IMR-90 (cell line): ENCODE measurements around the gene LGI4. TPM values are rescaled to one million over a fixed set of nuclear protein-coding genes. Genes with fewer than 3 reads are reported as not detected.

ENCODE experiments used
- ATAC-seq: fragments of 200-7000 bp; cut with Tn5 transposase; 2 replicates; pipeline ENCODE4 v1.9.1; 2020; ENCODE audit warnings: low read depth, mild to moderate bottlenecking, moderate library complexity
- BruUV-seq: library from RNA; stranded (reverse); fragments of 400-500 nt; replicated peaks from 2 replicates; lab custom pipeline; 2021; lab: Mats Ljungman, UMichigan
- CTCF ChIA-PET: fragments of 300-600 bp; formaldehyde crosslinking; extraction: SDS; loops from one replicate; lab custom pipeline; 2021; ENCODE audit warnings: antibody characterized with exemption; lab: Yijun Ruan, JAX
- POLR2A ChIA-PET: fragments of 300-600 bp; sonication (Branson Sonifier 250); formaldehyde crosslinking; loops from one replicate; lab custom pipeline; 2022; ENCODE audit warnings: antibody characterized with exemption; ENCODE audit not compliant: unreplicated experiment; lab: Charles Lee
- DNase-seq: peaks from one replicate; pipeline ENCODE4 v3.0.0; 2013
- H2AFZ ChIP-seq: replicated peaks from 2 replicates; pipeline ENCODE3; 2013; ENCODE audit warnings: low read length, mild to moderate bottlenecking; ENCODE audit not compliant: poor library complexity
- H2AK5ac ChIP-seq: 2 replicates; pipeline ENCODE4 v1.6.1; 2013; ENCODE audit warnings: low read depth, low read length, inconsistent platforms
- H2AK9ac ChIP-seq: replicated peaks from 2 replicates; pipeline ENCODE3; 2013; ENCODE audit warnings: mild to moderate bottlenecking, low read depth, low read length, moderate library complexity; ENCODE audit not compliant: poor library complexity
- H2BK120ac ChIP-seq: 2 replicates; pipeline ENCODE4 v1.6.1; 2013; ENCODE audit warnings: low read depth, low read length, inconsistent platforms
- H2BK15ac ChIP-seq: 3 replicates; pipeline ENCODE4 v1.6.1; 2013; ENCODE audit warnings: low read depth, low read length, inconsistent platforms
- H2BK20ac ChIP-seq: 2 replicates; pipeline ENCODE4 v1.6.1; 2013; ENCODE audit warnings: low read depth, mild to moderate bottlenecking, inconsistent platforms, low read length, moderate library complexity
- H2BK5ac ChIP-seq: 2 replicates; pipeline ENCODE4 v1.6.1; 2013; ENCODE audit warnings: mild to moderate bottlenecking, low read depth, low read length, inconsistent platforms; ENCODE audit not compliant: poor library complexity, severe bottlenecking
- H3K14ac ChIP-seq: replicated peaks from 2 replicates; pipeline ENCODE4 v1.6.1; 2013; ENCODE audit warnings: low read depth, low read length, inconsistent platforms
- H3K18ac ChIP-seq: 2 replicates; pipeline ENCODE4 v1.6.1; 2013; ENCODE audit warnings: low read depth, low read length, control low read depth
- H3K23ac ChIP-seq: 2 replicates; pipeline ENCODE4 v1.6.1; 2013; ENCODE audit warnings: low read depth, low read length, inconsistent platforms
- H3K27ac ChIP-seq: 2 replicates; pipeline ENCODE4 v1.5.1; 2013; ENCODE audit warnings: mild to moderate bottlenecking, control low read depth, low read length; ENCODE audit not compliant: insufficient read depth
- H3K27me3 ChIP-seq: 2 replicates; pipeline ENCODE4 v1.6.1; 2013; ENCODE audit warnings: low read length; ENCODE audit not compliant: control insufficient read depth, insufficient read depth
- H3K36me3 ChIP-seq: 2 replicates; pipeline ENCODE4 v1.6.1; 2013; ENCODE audit warnings: low read length, mixed read lengths; ENCODE audit not compliant: control insufficient read depth, insufficient read depth
- H3K4ac ChIP-seq: 2 replicates; pipeline ENCODE4 v1.6.1; 2013; ENCODE audit warnings: low read depth, low read length, inconsistent platforms
- H3K4me1 ChIP-seq: 2 replicates; pipeline ENCODE4 v1.6.1; 2013; ENCODE audit warnings: low read length, mixed read lengths; ENCODE audit not compliant: control insufficient read depth, insufficient read depth
- H3K4me2 ChIP-seq: 2 replicates; pipeline ENCODE4 v1.6.1; 2013; ENCODE audit warnings: low read depth, mild to moderate bottlenecking, control low read depth, low read length, moderate library complexity
- H3K4me3 ChIP-seq: 2 replicates; pipeline ENCODE4 v1.5.1; 2013; ENCODE audit warnings: low read depth, mild to moderate bottlenecking, control low read depth, low read length, moderate library complexity; ENCODE audit not compliant: insufficient read depth
- H3K56ac ChIP-seq: 2 replicates; pipeline ENCODE4 v1.6.1; 2013; ENCODE audit warnings: low read length, inconsistent platforms; ENCODE audit not compliant: insufficient read depth; ENCODE audit errors: extremely low read depth
- H3K79me1 ChIP-seq, 2 experiments: 2 replicates each; pipeline ENCODE4 v1.6.1; 2013; ENCODE audit warnings: low read length in 2 of 2, inconsistent platforms in 1 of 2, low read depth in 1 of 2
- H3K9ac ChIP-seq: 2 replicates; pipeline ENCODE4 v1.6.1; 2013; ENCODE audit warnings: low read depth, low read length, control low read depth
- H3K9me1 ChIP-seq: 2 replicates; pipeline ENCODE4 v1.6.1; 2013; ENCODE audit warnings: low read length, inconsistent platforms; ENCODE audit not compliant: insufficient read depth
- H3K9me3 ChIP-seq: 2 replicates; pipeline ENCODE4 v1.6.1; 2013; ENCODE audit warnings: low read length; ENCODE audit not compliant: control insufficient read depth, insufficient read depth
- H4K20me1 ChIP-seq: 2 replicates; pipeline ENCODE4 v1.6.1; 2013; ENCODE audit warnings: low read length, inconsistent platforms; ENCODE audit not compliant: insufficient read depth
- H4K5ac ChIP-seq: 2 replicates; pipeline ENCODE4 v1.6.1; 2013; ENCODE audit warnings: mild to moderate bottlenecking, low read depth, low read length, control low read depth
- H4K8ac ChIP-seq, 2 experiments: 2 replicates each; pipeline ENCODE4 v1.6.1; 2013; ENCODE audit warnings: low read depth in 2 of 2, low read length in 2 of 2, control low read depth in 1 of 2, inconsistent platforms in 1 of 2
- H4K91ac ChIP-seq: 2 replicates; pipeline ENCODE4 v1.6.1; 2013; ENCODE audit warnings: low read depth, low read length, inconsistent platforms; ENCODE audit not compliant: insufficient read depth
- CEBPB ChIP-seq: IDR thresholded peaks from 2 replicates; pipeline ENCODE4 v1.6.1; 2012; ENCODE audit warnings: low read depth, low read length, improper control_type of control experiment
- RAD21 ChIP-seq: IDR thresholded peaks from 2 replicates; pipeline ENCODE4 v1.6.1; 2012; ENCODE audit warnings: low read length, improper control_type of control experiment
- SMC3 ChIP-seq: fragments of 150-350 bp; IDR thresholded peaks from 2 replicates; pipeline ENCODE4 v1.6.1; 2016; ENCODE audit warnings: low read depth, mild to moderate bottlenecking, antibody characterized with exemption, low read length, moderate library complexity
- WGBS, 2 experiments: methylation state at CpG; one replicate each; pipeline versions ENCODE4 v1.1.5 to v1.1.7; 2013; ENCODE audit warnings: missing lambda C conversion rate in 2 of 2; ENCODE audit not compliant: insufficient read length in 1 of 2; ENCODE audit errors: extremely low coverage in 2 of 2; 5-methylcytosine and 5-hydroxymethylcytosine counted together
- dilution Hi-C: fragments of 300-500 bp; cut with HindIII; formaldehyde crosslinking; loops from one replicate; pipeline ENCODE4 v1.14.3; 2018; ENCODE audit warnings: low sequenced_read_pairs; ENCODE audit not compliant: unreplicated experiment
- in situ Hi-C: fragments of 300-500 bp; cut with MboI; formaldehyde crosslinking; loops from 3 replicates; pipeline ENCODE4 v1.14.3; 2019; ENCODE audit warnings: low sequenced_read_pairs, inconsistent platforms, mixed read lengths
- intact Hi-C: fragments of 100-400 bp; cut with micrococcal nuclease; formaldehyde crosslinking; loops from 2 replicates; pipeline ENCODE4 v1.10.0; 2022
- polyA plus RNA-seq, 3 experiments: library from polyadenylated mRNA; depleted of rRNA; stranded (reverse); fragments of >200 nt; gene quantifications; 2 replicates each; pipeline ENCODE4 v1.2.3, GENCODE V29; 2012; ENCODE audit warnings: low replicate concordance in 1 of 3
- total RNA-seq: library from RNA; depleted of rRNA; stranded (reverse); fragments of >200 nt; gene quantifications from 2 replicates; pipeline ENCODE4 v1.2.3, GENCODE V29; 2012

LGI4 gene
- total and polyA plus RNA-seq, 2 of the 4 experiments (the other 2 are of a cell fraction) = 0.10 TPM; not detected in 1

DNA sequence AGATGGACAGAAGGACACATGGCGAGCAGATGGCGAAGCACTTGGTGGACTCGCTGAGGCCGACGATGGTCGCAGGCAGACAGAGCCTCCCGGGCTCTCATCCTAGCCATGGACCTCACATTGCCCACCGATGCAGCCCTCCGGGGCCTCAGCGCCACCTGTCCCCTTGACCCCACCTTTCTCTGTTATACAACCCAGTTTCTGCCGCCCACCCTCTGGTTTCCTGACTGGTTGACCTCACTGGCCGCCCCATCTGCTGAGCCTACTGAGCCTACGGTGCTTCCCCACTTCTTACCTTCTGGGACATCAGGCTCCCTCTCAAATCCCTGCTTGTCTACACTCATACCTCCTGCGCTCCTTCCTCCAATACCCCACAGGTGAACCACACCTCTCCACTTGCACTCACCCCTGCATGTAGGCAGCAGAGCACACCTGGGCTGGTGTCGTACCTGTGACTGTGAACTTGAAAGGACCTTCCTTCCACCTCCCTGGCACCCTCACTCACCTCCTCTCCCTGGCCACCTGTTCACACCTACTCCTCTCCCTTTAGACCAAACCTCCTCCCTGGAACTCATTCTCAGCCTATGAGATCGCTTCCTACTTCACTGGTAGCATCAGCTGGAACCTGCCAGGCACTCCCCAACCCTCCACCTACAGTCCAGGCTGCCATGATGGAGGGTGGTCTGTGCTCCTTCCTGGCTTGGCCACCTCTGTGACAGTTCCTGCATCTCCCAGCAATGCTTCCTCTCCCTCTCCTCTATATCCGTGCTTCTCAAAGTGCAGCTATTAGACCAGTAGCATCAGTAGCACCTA is 57.2 kb downstream of the LGI4 start (continued):
- TF ChIP-seq RAD21 = no peak

DNA sequence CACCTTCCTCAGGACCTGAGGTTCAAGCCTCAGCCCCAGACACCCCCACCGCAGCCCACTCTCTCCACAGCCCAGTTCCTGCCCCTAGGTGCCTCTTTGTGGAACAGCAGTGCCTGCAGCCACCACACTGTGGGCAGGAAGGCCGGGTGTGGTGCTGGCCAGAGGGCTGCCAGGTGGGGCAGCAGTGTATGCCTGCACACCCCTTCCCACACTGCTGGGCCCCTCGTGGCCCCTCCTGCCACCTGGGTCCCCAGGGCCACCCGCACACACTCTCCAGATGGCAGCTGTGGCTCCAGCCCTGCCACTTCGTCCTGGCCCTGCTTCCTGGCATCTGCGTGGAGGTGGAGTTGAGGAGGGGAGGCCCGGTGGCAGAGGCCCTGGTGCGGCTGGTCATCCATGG is 58.2 kb downstream of the LGI4 start:
- DNase-seq (no peak), ATAC-seq (no peak)
- Histone ChIP-seq H3K36me3 (no peaks in the 10 kb centered on the region), H3K4ac (no peak overlapping the region), H2BK20ac (no peak overlapping the region), H2AFZ (no peak overlapping the region), H3K18ac (no peak overlapping the region), H3K27ac (no peak overlapping the region), H2AK5ac (no peak overlapping the region), H3K79me1 (no peaks in the 10 kb centered on the region), H3K9me1 (no peaks in the 10 kb centered on the region), H3K4me2 (no peak overlapping the region), H3K9me3 (no peaks in the 10 kb centered on the region), H4K5ac (no peak overlapping the region), H3K56ac (no peak overlapping the region), H3K27me3 (peaks cover 12% of the 10 kb centered on the region), H3K4me1 (no peaks in the 10 kb centered on the region), H4K8ac (no peak overlapping the region), H2AK9ac (no peak overlapping the region), H3K4me3 (no peak overlapping the region), H4K20me1 (no peaks in the 10 kb centered on the region), H2BK15ac (no peak overlapping the region), H4K91ac (no peak overlapping the region), H2BK120ac (no peak overlapping the region), H2BK5ac (no peak overlapping the region), H3K14ac (no peak overlapping the region), H3K9ac (no peak overlapping the region), H3K23ac (no peak overlapping the region)
- BruUV-seq = no TSS peak
- dilution Hi-C loops = no loop called here
- 60% methylated on average over 1 of the region's 8 CpGs; no CpG with 5 or more reads in 1 of the 2 experiments for WGBS, 2 experiments
- ChIA-PET CTCF (no interaction called here), POLR2A (no interaction called here)
- no peak for TF ChIP-seq SMC3
- TF ChIP-seq CEBPB = no peak
- in situ Hi-C loops = no loop called here
- intact Hi-C loops = no loop called here
